ENCODE results near the gene PPFIA2.

GRCh38 chr12:81518638-81519037, 240.5 kb downstream of the PPFIA2 start:
- no peak for TF ChIP-seq NFE2L1 (CRISPR knock-in tag; IDR thresholded peaks at IDR 0.05)
- TF ChIP-seq, protein P1, sequence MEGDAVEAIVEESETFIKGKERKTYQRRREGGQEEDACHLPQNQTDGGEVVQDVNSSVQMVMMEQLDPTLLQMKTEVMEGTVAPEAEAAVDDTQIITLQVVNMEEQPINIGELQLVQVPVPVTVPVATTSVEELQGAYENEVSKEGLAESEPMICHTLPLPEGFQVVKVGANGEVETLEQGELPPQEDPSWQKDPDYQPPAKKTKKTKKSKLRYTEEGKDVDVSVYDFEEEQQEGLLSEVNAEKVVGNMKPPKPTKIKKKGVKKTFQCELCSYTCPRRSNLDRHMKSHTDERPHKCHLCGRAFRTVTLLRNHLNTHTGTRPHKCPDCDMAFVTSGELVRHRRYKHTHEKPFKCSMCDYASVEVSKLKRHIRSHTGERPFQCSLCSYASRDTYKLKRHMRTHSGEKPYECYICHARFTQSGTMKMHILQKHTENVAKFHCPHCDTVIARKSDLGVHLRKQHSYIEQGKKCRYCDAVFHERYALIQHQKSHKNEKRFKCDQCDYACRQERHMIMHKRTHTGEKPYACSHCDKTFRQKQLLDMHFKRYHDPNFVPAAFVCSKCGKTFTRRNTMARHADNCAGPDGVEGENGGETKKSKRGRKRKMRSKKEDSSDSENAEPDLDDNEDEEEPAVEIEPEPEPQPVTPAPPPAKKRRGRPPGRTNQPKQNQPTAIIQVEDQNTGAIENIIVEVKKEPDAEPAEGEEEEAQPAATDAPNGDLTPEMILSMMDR (IDR thresholded peaks at IDR 0.05): no peak
- no peak for TF ChIP-seq NR3C1 (CRISPR knock-in tag; conservative IDR thresholded peaks at IDR 0.05; ENCODE audit: low read depth)
- TF ChIP-seq MAX (CRISPR knock-in tag; IDR thresholded peaks at IDR 0.05): no peak
- no peak for TF ChIP-seq ZNF512 (CRISPR knock-in tag; IDR thresholded peaks at IDR 0.05; ENCODE audit: borderline replicate concordance)
- TF ChIP-seq MXD4 (CRISPR knock-in tag; IDR thresholded peaks at IDR 0.05; ENCODE audit: borderline replicate concordance): no peak
- TF ChIP-seq, protein P2, sequence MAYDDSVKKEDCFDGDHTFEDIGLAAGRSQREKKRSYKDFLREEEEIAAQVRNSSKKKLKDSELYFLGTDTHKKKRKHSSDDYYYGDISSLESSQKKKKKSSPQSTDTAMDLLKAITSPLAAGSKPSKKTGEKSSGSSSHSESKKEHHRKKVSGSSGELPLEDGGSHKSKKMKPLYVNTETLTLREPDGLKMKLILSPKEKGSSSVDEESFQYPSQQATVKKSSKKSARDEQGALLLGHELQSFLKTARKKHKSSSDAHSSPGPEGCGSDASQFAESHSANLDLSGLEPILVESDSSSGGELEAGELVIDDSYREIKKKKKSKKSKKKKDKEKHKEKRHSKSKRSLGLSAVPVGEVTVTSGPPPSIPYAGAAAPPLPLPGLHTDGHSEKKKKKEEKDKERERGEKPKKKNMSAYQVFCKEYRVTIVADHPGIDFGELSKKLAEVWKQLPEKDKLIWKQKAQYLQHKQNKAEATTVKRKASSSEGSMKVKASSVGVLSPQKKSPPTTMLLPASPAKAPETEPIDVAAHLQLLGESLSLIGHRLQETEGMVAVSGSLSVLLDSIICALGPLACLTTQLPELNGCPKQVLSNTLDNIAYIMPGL (CRISPR knock-in tag; IDR thresholded peaks at IDR 0.05): no peak
- TF ChIP-seq ELF4 (CRISPR knock-in tag; IDR thresholded peaks at IDR 0.05; ENCODE audit: low read depth): no peak

All from WTC11 (cell line).